ENCODE results near the gene HTR7.

Gene HTR7

GRCh38 chr10:90723416-90724068 lies 134.3 kb downstream of the HTR7 start:
- no peak for TF ChIP-seq CTCF (IDR thresholded peaks at IDR 0.05; ENCODE audit: borderline replicate concordance, insufficient read depth, low read depth, low read length)
- H3K4me3 ChIP-seq (ENCODE audit: low read depth, low read length), result no peak overlapping the region

- H3K4me3 ChIP-seq (ENCODE audit: low read depth, low read length), result no peak overlapping the region
- TF ChIP-seq CTCF (IDR thresholded peaks at IDR 0.05; ENCODE audit: borderline replicate concordance, insufficient read depth, low read depth, low read length), result no peak
These were observed 135.0 kb downstream of the HTR7 start for GRCh38 chr10:90722832-90723231.

GRCh38 chr10:90718182-90718581 lies 139.7 kb downstream of the HTR7 start:
- TF ChIP-seq CTCF (IDR thresholded peaks at IDR 0.05; ENCODE audit: borderline replicate concordance, insufficient read depth, low read depth, low read length), result no peak
- H3K4me3 ChIP-seq (ENCODE audit: low read depth, low read length), result no peak overlapping the region

GRCh38 chr10:90712529-90712928 lies 145.3 kb downstream of the HTR7 start:
- no peak for TF ChIP-seq CTCF (IDR thresholded peaks at IDR 0.05; ENCODE audit: borderline replicate concordance, insufficient read depth, low read depth, low read length)

GRCh38 chr10:90709727-90710126 lies 148.1 kb downstream of the HTR7 start:
- TF ChIP-seq CTCF (IDR thresholded peaks at IDR 0.05; ENCODE audit: borderline replicate concordance, insufficient read depth, low read depth, low read length), result no peak
- no peak overlapping the region for H3K4me3 ChIP-seq (ENCODE audit: low read depth, low read length)

More at GRCh38 chr10:90712529-90712928, 145.3 kb downstream of the HTR7 start:
- H3K4me3 ChIP-seq (ENCODE audit: low read depth, low read length), result no peak overlapping the region

- no peak for TF ChIP-seq CTCF (IDR thresholded peaks at IDR 0.05; ENCODE audit: borderline replicate concordance, insufficient read depth, low read depth, low read length)
- no peak overlapping the region for H3K4me3 ChIP-seq (ENCODE audit: low read depth, low read length)
These were observed 150.2 kb downstream of the HTR7 start for GRCh38 chr10:90707657-90708056.

- no peak for TF ChIP-seq CTCF (IDR thresholded peaks at IDR 0.05; ENCODE audit: borderline replicate concordance, insufficient read depth, low read depth, low read length)
- no peak overlapping the region for H3K4me3 ChIP-seq (ENCODE audit: low read depth, low read length)
These were observed 156.4 kb downstream of the HTR7 start for GRCh38 chr10:90701428-90701827.

All from GM12875 (cell line).